ENCODE data around the gene TDRKH. TPM values are rescaled to one million over a fixed set of nuclear protein-coding genes. Genes with fewer than 3 reads are reported as not detected.

Gene TDRKH
- polyA plus RNA-seq, 3 donors: 8.1 to 13.2 (median 8.4) TPM

GRCh38 chr1:151825751-151826660 is 35.7 kb upstream of the TDRKH start:
- DNase-seq: no peak

GRCh38 chr1:151825204-151825603 is 34.9 kb upstream of the TDRKH start:
- DNase-seq: no peak

DNA sequence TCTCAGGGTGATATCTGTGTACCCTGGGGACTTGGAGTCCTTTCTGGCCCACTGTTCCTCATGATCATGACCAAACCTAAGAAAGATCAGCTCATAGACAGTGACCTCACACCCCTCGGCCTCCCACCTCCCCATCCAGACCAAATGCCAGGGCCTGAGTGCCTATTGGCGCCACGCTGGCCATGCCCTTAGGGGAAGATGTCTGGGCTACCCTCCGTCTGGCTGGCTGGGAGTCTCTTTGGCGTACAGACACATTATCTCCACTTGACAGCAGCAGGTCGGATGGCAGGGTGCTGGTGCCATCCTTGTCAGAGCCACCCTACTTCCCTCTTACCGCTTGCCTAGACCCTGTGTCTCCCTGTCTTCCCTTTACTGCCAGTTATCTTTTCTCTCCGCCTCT is 32.9 kb upstream of the TDRKH start:
- no peak for DNase-seq

- no peak for DNase-seq
Observed at GRCh38 chr1:151822404-151822803, 32.1 kb upstream of the TDRKH start.

DNA sequence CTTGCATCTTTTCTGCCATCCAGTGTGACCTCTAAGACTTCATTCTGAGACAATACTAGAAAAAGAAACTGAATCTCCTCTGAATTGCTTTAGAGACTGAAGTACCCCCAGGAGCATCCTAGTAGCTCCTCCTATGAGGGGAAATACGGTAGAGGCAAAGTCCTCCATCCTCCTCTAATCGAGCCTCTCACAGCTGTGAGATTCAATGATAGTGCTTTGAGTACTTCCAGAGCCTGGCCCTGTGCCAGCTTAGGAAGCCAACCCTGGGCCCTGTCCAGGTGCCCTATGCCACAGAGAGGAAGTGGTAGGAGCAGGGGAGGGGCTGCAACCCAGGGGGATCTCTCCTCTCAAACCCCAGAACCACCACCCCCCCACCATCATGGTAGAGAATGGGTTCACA is 30.6 kb upstream of the TDRKH start:
- no peak for DNase-seq

DNA sequence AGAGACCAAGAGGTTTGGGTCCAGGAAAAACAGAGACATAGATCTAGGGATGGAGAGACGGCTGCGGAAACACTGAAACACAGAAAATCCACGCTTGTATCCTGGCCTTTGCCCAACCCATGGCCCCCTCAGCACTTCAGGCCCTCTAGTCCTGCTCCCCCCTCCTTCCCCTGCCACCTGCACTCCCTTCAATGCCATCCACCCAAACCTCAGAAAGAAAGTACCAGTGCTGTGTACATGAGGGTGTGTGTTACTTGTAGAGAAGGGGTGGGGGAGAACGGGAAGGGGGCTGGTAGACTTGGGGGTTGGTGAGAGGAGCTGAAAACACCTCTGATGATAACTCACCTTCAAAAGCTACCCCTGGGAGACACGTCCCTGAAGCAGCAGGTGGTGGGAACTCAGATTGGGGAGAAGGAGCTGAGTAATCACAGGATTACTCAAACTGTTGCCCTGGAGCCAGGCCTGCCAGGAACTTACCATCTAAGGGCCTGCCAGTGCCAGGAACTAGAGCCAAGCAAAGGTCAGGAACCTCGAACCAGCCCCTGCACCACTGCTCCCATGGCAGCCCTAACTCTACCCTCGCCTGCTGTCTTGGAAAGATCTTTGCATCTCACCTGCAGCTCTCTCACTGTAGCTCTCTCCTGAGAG is 29.8 kb upstream of the TDRKH start:
- no peak for DNase-seq

DNA sequence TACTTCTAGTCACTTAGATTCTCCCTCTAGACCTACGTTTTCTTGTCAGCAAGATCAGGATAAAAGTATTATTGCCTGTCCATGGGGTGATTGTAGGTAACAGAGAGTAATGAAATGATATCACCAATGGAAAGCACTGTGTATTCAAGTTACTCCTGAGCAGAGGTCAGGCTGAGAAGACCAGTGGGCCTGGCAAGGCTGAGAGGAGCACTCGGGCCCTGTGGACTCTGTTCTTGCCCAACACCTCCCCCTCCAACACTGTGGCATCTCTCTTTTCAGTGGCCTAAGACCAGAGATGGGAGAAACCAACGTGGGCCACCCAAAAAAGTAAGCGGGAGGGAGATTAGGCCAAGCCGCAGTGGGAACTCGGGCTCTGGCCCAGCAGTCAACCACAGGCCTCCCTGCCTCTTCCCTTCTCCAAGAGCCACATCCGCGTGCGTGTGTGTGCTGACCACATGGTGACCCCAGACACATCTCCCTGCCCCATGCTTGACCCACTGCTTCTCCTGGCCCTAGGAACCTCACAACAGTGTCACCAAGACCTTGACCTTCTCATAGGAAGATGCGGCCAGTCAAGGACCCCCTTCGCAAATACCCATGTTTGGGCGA is 29.0 kb upstream of the TDRKH start:
- DNase-seq: no peak

- no peak for DNase-seq
Observed at GRCh38 chr1:151817353-151817730, 27.0 kb upstream of the TDRKH start.

DNA sequence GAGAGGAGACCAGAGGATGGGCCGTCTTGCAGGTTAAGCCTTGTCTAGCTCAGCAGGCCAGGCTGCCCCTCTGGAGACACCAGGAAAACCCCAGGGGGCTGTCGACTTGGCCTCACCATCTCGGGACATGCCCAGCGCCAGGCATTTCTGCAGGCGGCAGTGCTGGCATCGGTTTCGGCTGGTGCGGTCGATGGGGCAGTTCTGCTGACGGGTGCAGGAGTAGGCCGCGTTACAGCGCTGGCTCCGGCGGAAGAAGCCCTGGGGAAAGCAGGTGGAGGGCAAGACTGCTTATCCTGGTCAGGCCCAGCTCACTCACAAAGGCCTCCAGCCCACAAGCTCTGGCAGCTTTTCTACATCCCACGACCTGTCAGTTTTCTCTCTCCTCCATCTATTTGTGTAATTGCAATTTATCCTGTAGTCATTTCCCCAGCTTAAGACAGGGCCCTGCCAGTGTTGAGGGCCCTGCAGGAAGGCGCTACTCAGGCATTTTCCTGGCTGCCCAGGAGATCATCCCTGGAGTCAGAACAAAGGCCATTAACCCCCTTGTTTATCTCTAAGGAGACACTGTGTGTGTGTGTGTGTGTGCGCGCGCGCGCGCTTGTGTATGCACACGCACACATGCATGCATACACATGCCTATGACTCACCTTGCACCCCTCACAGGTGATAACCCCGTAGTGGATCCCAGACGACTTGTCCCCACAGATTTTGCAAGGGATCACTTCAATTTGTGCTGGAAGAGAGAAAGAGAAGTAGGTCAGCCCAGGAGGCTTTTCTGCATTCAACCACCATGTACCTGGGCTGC is 26.4 kb upstream of the TDRKH start:
- no peak for DNase-seq

DNA sequence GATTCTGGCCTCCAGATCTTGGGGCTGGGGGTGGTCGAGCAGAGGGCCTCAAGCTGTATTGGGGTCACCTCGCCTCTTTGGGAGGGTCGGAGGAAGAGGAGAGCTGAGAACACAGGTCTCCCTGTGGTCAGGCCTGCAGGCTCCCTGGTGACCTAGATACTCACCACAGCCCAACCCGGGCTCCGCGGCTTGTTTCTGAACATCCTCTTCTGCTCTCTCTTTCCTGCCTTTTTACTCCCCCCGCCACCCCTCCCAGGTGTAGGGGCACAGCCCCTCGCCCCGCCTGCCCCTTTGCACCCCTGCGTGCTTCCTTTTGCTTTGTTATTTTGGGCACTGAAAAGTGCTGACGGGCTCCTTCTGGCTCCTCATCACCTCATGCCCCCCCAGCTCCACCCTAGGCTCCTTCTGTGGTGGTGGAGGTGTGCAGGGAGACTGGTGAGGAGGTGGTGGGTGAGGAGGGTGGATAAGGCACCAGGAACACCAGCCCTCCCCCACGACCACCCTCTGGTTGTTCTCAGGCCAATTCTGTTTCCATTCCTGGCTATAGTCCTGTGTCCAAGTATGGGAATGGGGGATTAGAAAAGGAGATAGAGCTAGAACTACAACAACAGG is 25.5 kb upstream of the TDRKH start:
- no peak for DNase-seq

- DNase-seq: no peak
Observed at GRCh38 chr1:151814971-151815545, 24.8 kb upstream of the TDRKH start.

DNA sequence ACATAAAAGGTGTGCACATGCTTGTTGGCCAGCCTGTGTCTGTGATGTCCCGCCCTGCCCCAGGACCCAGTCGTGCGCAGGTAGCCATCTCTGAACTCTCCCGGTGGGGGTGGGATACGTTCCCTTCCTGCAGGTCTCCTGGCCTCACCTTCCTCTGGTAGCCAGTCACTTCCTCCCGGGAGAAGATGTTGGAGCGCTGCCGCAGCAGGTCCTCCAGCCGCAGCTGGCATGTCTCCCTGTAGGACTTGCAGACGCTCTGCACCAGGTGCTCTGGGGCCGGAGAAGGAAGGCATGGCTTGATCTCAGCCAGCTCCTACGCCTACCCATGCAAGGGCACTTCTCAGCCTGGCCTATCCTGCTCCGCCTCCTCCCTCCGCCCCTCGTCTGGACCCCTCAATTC is 24.1 kb upstream of the TDRKH start:
- DNase-seq: no peak

- no peak for DNase-seq
Observed at GRCh38 chr1:151813271-151813977, 23.1 kb upstream of the TDRKH start.

DNA sequence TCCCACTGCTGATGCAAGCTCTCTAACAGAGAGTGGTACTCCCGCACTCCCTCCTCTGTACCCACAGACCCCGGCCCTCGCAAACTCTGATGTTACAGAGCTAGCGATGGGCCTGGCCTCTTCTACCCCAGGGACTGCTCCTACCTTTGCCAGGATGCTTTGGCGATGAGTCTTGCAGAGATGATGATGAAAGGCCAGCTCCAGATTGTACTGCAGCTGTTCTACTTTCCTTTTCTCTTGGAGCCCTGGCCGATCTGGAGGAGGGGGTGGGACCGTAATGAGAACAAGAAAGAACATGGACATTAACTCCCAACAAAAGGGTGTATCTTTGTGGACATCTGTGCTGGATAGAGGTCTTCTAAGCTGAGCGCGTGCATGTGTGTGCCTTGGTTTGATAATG is 20.9 kb upstream of the TDRKH start:
- no peak for DNase-seq

GRCh38 chr1:151809985-151810556 is 19.8 kb upstream of the TDRKH start:
- DNase-seq: no peak

- DNase-seq: no peak
Observed at GRCh38 chr1:151809290-151809984, 19.1 kb upstream of the TDRKH start.

- no peak for DNase-seq
Observed at GRCh38 chr1:151807766-151808165, 17.5 kb upstream of the TDRKH start.

- DNase-seq: no peak
Observed at GRCh38 chr1:151807131-151807530, 16.8 kb upstream of the TDRKH start.

DNA sequence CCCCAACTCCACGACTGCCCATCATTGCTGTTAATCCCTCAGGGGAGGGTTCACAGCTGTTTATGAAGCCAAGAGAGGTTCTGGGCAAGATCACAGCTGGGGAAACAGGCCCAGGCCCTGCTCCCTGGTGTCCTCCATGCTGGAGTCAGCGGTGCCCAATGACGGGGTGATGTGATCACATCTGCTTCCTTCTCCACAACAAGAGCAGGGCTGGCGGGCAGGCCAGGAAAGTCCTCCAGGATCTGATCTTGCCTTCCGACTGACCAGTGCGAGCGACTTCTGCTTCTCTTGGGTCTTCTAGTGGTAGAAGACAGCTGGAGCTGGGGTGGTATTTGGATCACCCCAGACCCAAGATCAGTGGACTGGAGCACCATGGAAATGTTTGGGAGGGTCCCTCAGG is 15.9 kb upstream of the TDRKH start:
- no peak for DNase-seq
